GM12874 (cell line): Measurements from ENCODE around the gene FOXJ3.

Experiments used
- TF ChIP-seq, protein P1 (sequence below): IDR thresholded peaks from 2 replicates; pipeline ENCODE4 v1.5.1; 2011; ENCODE audit warnings: low read depth, mild to moderate bottlenecking, control low read depth, low read length, moderate library complexity; ENCODE audit not compliant: insufficient read depth

Gene FOXJ3

DNA sequence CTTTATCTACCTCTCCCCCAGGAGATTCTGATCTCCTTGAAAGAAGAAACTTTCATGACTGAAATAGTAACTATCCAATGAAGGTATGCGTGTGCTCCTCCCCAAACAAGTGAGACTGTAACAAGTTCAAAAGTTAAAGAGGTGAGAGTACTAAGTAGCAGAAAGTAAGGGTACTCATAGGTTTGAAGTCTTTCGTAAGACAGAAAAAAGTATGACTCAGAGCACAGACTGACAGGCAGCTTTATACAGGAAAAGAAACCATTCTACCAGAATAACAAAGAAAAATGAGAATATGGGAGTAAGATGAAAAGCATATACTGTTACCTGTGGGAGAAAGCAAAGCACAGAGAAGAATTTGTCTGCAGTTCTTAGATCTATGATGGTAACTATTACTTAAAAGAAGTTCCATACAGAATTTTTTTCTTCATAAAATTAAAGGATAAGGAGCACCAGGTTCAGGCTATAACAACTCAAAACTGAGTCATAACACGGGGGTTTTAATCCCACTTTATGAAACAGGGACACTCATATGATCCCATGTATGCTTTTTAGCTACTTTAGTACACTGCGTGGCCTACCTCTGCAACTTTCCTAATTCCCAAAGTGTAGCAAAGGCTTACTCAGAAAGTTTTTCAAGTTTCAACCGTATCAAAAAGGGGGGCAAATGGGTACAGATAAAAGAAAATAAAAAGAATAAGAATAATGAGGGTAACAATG is 52.0 kb downstream of the FOXJ3 start:
- TF ChIP-seq, protein P1, sequence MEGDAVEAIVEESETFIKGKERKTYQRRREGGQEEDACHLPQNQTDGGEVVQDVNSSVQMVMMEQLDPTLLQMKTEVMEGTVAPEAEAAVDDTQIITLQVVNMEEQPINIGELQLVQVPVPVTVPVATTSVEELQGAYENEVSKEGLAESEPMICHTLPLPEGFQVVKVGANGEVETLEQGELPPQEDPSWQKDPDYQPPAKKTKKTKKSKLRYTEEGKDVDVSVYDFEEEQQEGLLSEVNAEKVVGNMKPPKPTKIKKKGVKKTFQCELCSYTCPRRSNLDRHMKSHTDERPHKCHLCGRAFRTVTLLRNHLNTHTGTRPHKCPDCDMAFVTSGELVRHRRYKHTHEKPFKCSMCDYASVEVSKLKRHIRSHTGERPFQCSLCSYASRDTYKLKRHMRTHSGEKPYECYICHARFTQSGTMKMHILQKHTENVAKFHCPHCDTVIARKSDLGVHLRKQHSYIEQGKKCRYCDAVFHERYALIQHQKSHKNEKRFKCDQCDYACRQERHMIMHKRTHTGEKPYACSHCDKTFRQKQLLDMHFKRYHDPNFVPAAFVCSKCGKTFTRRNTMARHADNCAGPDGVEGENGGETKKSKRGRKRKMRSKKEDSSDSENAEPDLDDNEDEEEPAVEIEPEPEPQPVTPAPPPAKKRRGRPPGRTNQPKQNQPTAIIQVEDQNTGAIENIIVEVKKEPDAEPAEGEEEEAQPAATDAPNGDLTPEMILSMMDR = no peak

DNA sequence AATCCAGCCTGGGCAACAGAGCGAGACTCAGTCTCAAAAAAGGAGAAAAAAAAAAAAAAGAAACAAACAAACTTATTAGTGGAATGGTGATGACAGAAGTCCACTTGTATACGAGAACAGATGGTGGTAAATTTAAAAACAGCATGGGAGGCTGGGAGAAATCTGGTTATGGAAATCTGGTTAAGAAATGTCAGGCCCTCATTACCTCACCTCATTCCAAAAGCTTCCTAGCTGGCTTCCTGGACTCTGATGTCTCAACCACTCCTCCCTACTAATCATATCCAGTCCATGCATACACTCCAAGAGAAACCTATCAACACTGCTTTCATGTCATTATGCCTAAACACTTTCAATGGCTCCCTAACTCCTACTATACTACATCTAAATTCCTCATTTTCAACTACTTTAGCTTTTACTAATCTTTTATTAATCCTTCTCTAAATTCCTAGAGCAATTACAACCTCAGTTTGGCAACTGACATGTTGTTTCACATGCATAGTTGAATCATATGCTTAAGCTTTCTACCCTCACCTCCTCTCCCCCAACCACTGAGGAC is 52.9 kb downstream of the FOXJ3 start:
- TF ChIP-seq, protein P1 = no peak

DNA sequence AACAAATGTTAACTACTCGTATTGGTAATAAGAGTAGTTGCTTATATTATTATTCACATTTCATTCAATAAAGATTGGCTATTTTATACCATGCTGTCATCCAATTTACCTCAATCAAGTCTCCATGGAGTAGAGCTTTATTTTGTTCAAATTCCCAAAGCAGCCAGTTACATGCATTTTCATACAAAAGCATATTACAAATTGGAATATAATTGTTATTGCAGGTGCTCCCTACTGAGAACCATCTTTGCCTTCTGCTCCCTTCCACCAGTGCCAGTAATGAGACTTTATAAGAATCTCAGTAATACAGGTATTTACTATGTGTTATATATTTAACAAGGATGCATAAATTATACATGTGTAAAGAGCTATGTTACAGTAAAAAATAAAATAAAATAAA is 54.2 kb downstream of the FOXJ3 start:
- TF ChIP-seq, protein P1 = no peak

DNA sequence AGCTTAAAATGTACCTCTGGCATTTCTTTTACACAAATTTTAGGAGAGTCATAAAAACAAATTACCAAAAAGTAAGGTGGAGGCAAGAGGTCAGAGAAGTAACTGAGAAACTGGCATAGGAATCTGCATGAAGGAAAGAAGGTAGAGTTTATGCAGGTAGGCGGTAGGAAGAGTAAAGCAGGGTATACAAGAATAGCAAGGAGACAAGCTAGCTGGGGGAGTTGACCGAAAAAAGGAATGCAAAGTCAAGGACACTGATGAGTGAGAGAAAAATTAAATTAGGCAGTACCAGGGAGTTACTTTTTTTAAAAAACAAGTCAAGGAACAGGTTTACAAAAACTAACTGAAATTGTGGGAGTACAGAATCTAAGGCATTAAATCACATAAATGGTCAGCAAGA is 56.0 kb downstream of the FOXJ3 start:
- TF ChIP-seq, protein P1 = no peak

DNA sequence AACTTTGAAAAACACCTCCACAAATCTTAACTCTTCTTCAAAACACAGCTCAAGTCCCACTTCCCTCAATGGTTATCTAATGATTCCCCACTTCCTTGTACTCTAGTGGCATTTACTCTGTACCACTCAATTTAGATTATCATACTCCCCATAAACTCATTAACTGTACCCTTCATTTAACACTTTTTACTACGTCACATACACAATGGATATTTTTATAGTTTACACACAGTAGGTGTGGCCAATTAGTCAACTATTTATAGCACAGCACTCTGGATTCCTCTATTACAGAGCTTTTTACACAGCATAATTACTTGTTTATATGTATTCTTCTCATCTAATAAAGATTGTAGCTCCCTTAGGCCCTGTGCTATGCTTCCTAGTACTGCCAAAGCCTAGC is 62.1 kb downstream of the FOXJ3 start:
- TF ChIP-seq, protein P1 = no peak

DNA sequence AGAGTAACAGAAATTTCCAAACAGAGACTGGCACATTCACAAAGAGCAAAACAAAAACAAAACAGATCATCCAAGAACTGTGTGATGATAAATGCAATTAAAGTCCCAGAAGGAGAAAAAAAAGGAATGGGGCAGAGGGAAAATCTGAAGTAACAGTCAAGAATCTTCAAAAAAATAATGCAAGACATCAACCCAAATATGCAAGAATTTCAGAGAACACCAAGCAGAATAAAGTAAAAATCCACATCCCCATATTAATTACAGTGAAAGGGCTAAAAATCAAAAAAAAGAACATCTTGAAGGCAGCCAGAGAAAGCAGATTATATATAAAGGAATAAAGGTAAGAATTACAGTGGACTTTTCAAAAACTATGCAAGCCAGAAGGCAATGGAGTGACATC is 67.1 kb downstream of the FOXJ3 start:
- TF ChIP-seq, protein P1 = no peak

DNA sequence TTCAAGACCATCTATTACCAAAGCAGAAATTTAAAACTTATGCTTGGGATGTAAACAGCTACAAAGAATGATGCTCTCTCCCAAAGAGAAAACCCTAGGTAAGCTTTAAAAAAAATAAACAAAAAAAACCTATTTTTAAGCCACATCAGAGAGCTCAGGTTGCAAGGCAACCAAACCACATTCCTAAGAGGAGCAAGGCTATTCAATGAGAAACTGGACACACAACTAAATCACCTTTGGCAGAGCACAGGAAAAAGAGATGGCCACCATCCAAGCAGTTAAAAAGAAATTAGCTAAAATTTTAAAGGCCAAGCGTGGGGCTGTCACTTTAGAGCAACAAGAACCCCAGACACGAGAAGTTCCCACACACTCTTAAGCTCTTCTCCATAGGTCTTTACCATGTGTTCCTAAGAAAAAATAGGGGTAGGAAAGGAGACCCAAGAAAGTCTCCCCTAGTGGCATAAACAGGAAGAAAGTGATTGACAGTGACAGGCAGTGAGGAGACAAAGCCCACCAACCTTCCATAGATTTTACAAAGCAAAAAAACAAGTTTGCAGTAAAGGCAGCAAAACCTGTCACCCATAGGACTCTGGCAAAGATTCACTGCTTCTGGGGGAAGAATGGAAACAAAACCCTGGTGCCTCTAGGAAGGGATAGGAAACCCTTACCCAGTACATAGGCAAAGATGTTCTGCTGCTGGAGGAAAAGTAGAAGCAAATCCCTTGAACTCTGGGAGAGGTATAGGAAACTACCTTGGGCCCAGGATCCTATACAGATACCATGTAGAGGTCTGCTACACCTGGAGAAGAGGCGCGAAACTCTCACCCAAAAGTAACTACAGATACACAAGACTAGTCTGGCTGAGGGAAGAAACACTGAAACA is 68.5 kb downstream of the FOXJ3 start:
- TF ChIP-seq, protein P1 = no peak
